SJCRH30 (cell line): ENCODE results near the gene TASP1. TPM values are rescaled to one million over a fixed set of nuclear protein-coding genes. Genes with fewer than 3 reads are reported as not detected.
A peak's percentile ranks its signal among the peaks of the same experiment; 100 is the strongest.

Source experiments
- DNase-seq, 2 experiments: peaks; one replicate each; pipeline ENCODE4 v3.0.0-alpha.2; 2015 to 2020
- H3K27ac ChIP-seq: fragments of 250-450 bp; sonication (Bioruptor Pico); 2 replicates; pipeline ENCODE4 v1.5.1; 2020; ENCODE audit warnings: mild to moderate bottlenecking, moderate library complexity
- H3K27me3 ChIP-seq: fragments of 250-450 bp; sonication (Bioruptor Pico); 2 replicates; pipeline ENCODE4 v1.5.1; 2020; ENCODE audit warnings: mild to moderate bottlenecking, moderate library complexity
- H3K36me3 ChIP-seq: fragments of 250-450 bp; sonication (Bioruptor Pico); 2 replicates; pipeline ENCODE4 v1.5.1; 2020; ENCODE audit warnings: mild to moderate bottlenecking, moderate library complexity
- H3K4me1 ChIP-seq: fragments of 250-450 bp; sonication (Bioruptor Pico); 2 replicates; pipeline ENCODE4 v1.5.1; 2020; ENCODE audit warnings: mild to moderate bottlenecking, moderate library complexity
- H3K4me3 ChIP-seq: fragments of 250-450 bp; sonication (Bioruptor Pico); 2 replicates; pipeline ENCODE4 v1.5.1; 2020; ENCODE audit warnings: mild to moderate bottlenecking, moderate library complexity
- H3K9me3 ChIP-seq: fragments of 250-450 bp; sonication (Bioruptor Pico); replicated peaks from 2 replicates; pipeline ENCODE4 v1.5.1; 2020; ENCODE audit warnings: mild to moderate bottlenecking, moderate library complexity
- total RNA-seq: library from RNA; depleted of rRNA; stranded (reverse); fragments of >200 nt; shearing (Covaris generic); gene quantifications from 2 replicates; pipeline ENCODE4 v1.2.3, GENCODE V29; 2014

The TASP1 gene
- total RNA-seq, 1 experiment from 2014 or later = 7.1 TPM

- Histone ChIP-seq H3K4me3 (no peak overlapping the region), H3K4me1 (no peaks in the 10 kb centered on the region), H3K9me3 (0 out of 2 replicates have a peak, but pooled peaks cover 4% of the 10 kb centered on the region), H3K27me3 (no peaks in the 10 kb centered on the region), H3K36me3 (0 out of 2 replicates have a peak, but pooled peaks cover 4% of the 10 kb centered on the region), H3K27ac (no peak overlapping the region)
- DNase-seq = no peak
Observed at GRCh38 chr20:13474467-13474866, 164.3 kb downstream of the TASP1 start.

- H3K9me3 ChIP-seq = 0 out of 2 replicates have a peak, but pooled peaks cover 4% of the 10 kb centered on the region
- 0 out of 2 replicates have a peak, but pooled peaks cover 3% of the 10 kb centered on the region for H3K36me3 ChIP-seq
- H3K4me1 ChIP-seq = no peaks in the 10 kb centered on the region
- DNase-seq = no peak
- H3K4me3 ChIP-seq = no peak overlapping the region
- no peak overlapping the region for H3K27ac ChIP-seq
- H3K27me3 ChIP-seq = no peaks in the 10 kb centered on the region
Observed at GRCh38 chr20:13469262-13469661, 169.5 kb downstream of the TASP1 start.

GRCh38 chr20:13468166-13468565 lies 170.6 kb downstream of the TASP1 start:
- no peaks in the 10 kb centered on the region for H3K4me1 ChIP-seq
- 0 out of 2 replicates have a peak, but pooled peaks cover 3% of the 10 kb centered on the region for H3K36me3 ChIP-seq
- no peaks in the 10 kb centered on the region for H3K27me3 ChIP-seq
- no peak overlapping the region for H3K4me3 ChIP-seq
- H3K9me3 ChIP-seq = 0 out of 2 replicates have a peak, but pooled peaks cover 4% of the 10 kb centered on the region
- DNase-seq = no peak
- H3K27ac ChIP-seq = no peak overlapping the region

GRCh38 chr20:13464702-13465101 lies 174.0 kb downstream of the TASP1 start:
- no peak overlapping the region for H3K27ac ChIP-seq
- no peaks in the 10 kb centered on the region for H3K9me3 ChIP-seq
- 0 out of 2 replicates have a peak, but pooled peaks cover 3% of the 10 kb centered on the region for H3K36me3 ChIP-seq
- no peak overlapping the region for H3K4me3 ChIP-seq
- DNase-seq = no peak
- no peaks in the 10 kb centered on the region for H3K4me1 ChIP-seq
- no peaks in the 10 kb centered on the region for H3K27me3 ChIP-seq

- DNase-seq = no peak
- H3K4me1 ChIP-seq = no peaks in the 10 kb centered on the region
- no peaks in the 10 kb centered on the region for H3K9me3 ChIP-seq
- no peak overlapping the region for H3K27ac ChIP-seq
- H3K27me3 ChIP-seq = no peaks in the 10 kb centered on the region
- no peaks in the 10 kb centered on the region for H3K36me3 ChIP-seq
- no peak overlapping the region for H3K4me3 ChIP-seq
Observed at GRCh38 chr20:13461849-13462458, 176.8 kb downstream of the TASP1 start.

- peak; percentile 20 to 60 for DNase-seq
- no peaks in the 10 kb centered on the region for H3K36me3 ChIP-seq
- H3K4me1 ChIP-seq = no peaks in the 10 kb centered on the region
- H3K27ac ChIP-seq = no peak overlapping the region
- no peaks in the 10 kb centered on the region for H3K9me3 ChIP-seq
- H3K4me3 ChIP-seq = no peak overlapping the region
- H3K27me3 ChIP-seq = no peaks in the 10 kb centered on the region
Observed at GRCh38 chr20:13458860-13459451, 179.8 kb downstream of the TASP1 start.

GRCh38 chr20:13457487-13457886 lies 181.2 kb downstream of the TASP1 start:
- no peak for DNase-seq
- Histone ChIP-seq H3K36me3 (no peaks in the 10 kb centered on the region), H3K4me3 (no peak overlapping the region), H3K27ac (no peak overlapping the region), H3K9me3 (no peaks in the 10 kb centered on the region), H3K27me3 (no peaks in the 10 kb centered on the region), H3K4me1 (no peaks in the 10 kb centered on the region)

GRCh38 chr20:13455713-13456112 lies 183.0 kb downstream of the TASP1 start:
- Histone ChIP-seq H3K4me3 (no peak overlapping the region), H3K27ac (no peak overlapping the region), H3K27me3 (no peaks in the 10 kb centered on the region), H3K36me3 (no peaks in the 10 kb centered on the region), H3K9me3 (no peaks in the 10 kb centered on the region), H3K4me1 (no peaks in the 10 kb centered on the region)
- no peak for DNase-seq

- H3K4me1 ChIP-seq = no peaks in the 10 kb centered on the region
- H3K36me3 ChIP-seq = no peaks in the 10 kb centered on the region
- DNase-seq = no peak
- H3K27me3 ChIP-seq = no peaks in the 10 kb centered on the region
- H3K4me3 ChIP-seq = no peak overlapping the region
- H3K9me3 ChIP-seq = no peaks in the 10 kb centered on the region
- H3K27ac ChIP-seq = no peak overlapping the region
Observed at GRCh38 chr20:13453367-13453766, 185.4 kb downstream of the TASP1 start.

GRCh38 chr20:13452470-13453124 lies 186.1 kb downstream of the TASP1 start:
- no peaks in the 10 kb centered on the region for H3K27me3 ChIP-seq
- no peak for DNase-seq
- no peaks in the 10 kb centered on the region for H3K36me3 ChIP-seq
- no peak overlapping the region for H3K4me3 ChIP-seq
- H3K4me1 ChIP-seq = no peaks in the 10 kb centered on the region
- no peak overlapping the region for H3K27ac ChIP-seq
- H3K9me3 ChIP-seq = no peaks in the 10 kb centered on the region

- no peaks in the 10 kb centered on the region for H3K27me3 ChIP-seq
- no peaks in the 10 kb centered on the region for H3K36me3 ChIP-seq
- DNase-seq = no peak
- H3K27ac ChIP-seq = no peak overlapping the region
- no peak overlapping the region for H3K4me3 ChIP-seq
- no peaks in the 10 kb centered on the region for H3K9me3 ChIP-seq
- no peaks in the 10 kb centered on the region for H3K4me1 ChIP-seq
Observed at GRCh38 chr20:13449868-13450434, 188.8 kb downstream of the TASP1 start.

- Histone ChIP-seq H3K27me3 (no peaks in the 10 kb centered on the region), H3K36me3 (no peaks in the 10 kb centered on the region), H3K9me3 (no peaks in the 10 kb centered on the region), H3K4me3 (no peak overlapping the region), H3K27ac (no peak overlapping the region), H3K4me1 (peaks cover 17% of the 10 kb centered on the region)
- DNase-seq = no peak
Observed at GRCh38 chr20:13447385-13448180, 191.1 kb downstream of the TASP1 start.

- no peak overlapping the region for H3K27ac ChIP-seq
- peaks cover 4% of the 10 kb centered on the region; the same call in 1 of the 2 replicates for H3K9me3 ChIP-seq
- H3K36me3 ChIP-seq = no peaks in the 10 kb centered on the region
- peak in 1 of 2 experiments; percentile 42 for DNase-seq
- no peak overlapping the region for H3K4me3 ChIP-seq
- H3K4me1 ChIP-seq = peaks cover 17% of the 10 kb centered on the region
- H3K27me3 ChIP-seq = no peaks in the 10 kb centered on the region
Observed at GRCh38 chr20:13443690-13444089, 195.0 kb downstream of the TASP1 start.

- H3K9me3 ChIP-seq = peaks cover 4% of the 10 kb centered on the region; the same call in 1 of the 2 replicates
- H3K4me1 ChIP-seq = peaks cover 17% of the 10 kb centered on the region
- peak in 1 of 2 experiments; percentile 69 for DNase-seq
- H3K4me3 ChIP-seq = no peak overlapping the region
- H3K27ac ChIP-seq = no peak overlapping the region
- no peaks in the 10 kb centered on the region for H3K27me3 ChIP-seq
- no peaks in the 10 kb centered on the region for H3K36me3 ChIP-seq
Observed at GRCh38 chr20:13442986-13443385, 195.7 kb downstream of the TASP1 start.
